HG03520 (cell line): ENCODE results near the gene CACNA1C.

Experiments used
- ATAC-seq: cut with Tn5 transposase; IDR thresholded peaks from one replicate; pipeline ENCODE4 v1.9.1; 2021; ENCODE audit warnings: mild to moderate bottlenecking, moderate library complexity; ENCODE audit not compliant: unreplicated experiment

CACNA1C gene

GRCh38 chr12:2034633-2035430 lies 18.0 kb upstream of the CACNA1C start:
- ATAC-seq = no peak

- ATAC-seq = no peak
These were observed 17.2 kb upstream of the CACNA1C start for GRCh38 chr12:2035431-2036055.

- ATAC-seq = no peak
These were observed 13.8 kb upstream of the CACNA1C start for GRCh38 chr12:2039034-2039433.

DNA sequence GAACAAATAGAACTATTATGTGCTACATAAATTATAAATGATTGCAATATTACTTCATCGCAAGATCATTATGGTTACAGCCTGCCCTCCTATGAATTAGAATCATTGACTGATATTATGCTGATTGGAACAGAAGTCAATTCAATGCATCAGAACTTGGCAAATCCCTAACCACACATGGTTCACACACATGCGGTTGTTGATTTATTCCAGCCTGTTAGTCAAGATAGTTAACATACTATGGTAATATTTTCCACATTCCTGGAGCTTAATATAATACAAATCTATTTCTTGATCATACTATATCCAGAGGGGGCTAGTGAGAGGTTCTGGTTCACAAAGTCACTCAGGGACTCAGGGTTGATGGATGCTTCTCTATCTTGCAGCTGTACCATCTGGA lies 9.7 kb upstream of the CACNA1C start:
- ATAC-seq = no peak

- no peak for ATAC-seq
These were observed 8.6 kb upstream of the CACNA1C start for GRCh38 chr12:2044165-2044564.

- no peak for ATAC-seq
These were observed 5.8 kb upstream of the CACNA1C start for GRCh38 chr12:2046957-2047356.

DNA sequence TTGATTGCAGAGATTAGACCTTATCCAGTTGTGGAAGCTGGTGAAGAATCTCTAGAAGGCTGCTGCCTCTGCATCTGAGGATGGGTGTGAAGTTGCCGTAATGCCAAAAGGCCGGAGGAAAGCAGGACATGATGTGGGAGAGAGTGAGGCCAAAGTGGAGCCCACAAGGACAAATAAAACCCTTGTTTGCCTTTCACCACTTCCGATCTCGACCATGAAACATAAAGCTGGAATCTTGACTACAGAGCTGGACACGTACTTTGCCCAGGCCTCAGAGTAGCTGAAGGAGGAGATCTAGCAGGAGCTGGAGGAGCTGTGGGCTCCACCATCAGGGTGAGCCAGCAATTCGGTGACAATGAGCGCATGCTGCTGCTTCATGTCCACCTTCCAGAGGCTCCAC lies 5.0 kb upstream of the CACNA1C start:
- ATAC-seq = no peak

DNA sequence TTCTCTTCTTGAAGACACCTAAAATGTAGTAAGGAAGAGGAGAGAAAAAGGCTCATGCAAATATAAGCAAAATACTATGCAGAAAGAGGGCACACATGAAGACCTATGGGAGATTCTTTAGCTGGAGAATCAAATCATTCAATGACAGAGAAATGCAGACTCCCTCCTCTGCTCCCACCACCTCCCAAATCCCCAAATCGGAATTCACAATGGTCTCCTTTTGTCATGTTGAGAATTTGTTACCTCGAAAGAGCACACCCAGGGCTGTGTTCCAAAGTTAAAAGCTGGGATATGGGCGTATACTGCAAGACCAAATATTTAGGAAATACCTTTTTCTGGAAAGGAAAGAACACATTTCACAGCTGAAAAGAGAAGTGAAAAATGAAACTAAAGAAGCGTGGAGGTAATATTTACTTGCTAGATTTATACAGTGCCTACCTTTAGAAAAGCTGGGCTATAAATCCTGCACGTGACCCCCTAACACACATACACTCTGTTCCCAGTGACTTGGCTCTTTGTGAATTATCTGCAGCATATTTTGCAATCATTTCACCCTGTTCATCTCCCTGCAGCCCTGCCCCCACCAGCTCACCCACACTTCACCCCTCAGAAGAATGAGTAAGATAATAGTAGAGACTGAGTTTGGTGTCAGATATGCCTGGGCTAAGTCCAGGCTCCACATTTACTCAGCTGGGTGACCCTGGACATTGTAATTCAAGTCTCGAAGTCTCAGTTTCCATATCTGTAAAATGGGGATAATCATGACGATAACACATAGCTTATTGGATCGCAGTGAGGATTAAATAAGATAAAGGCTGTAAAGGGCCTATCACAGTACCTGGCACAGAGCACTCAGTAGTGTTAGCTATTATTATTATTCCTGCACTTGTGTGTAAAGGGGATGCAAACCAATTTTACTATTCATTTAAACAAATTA lies 2.9 kb upstream of the CACNA1C start:
- no peak for ATAC-seq

GRCh38 chr12:2051700-2052621 lies 826 bp upstream of the CACNA1C start:
- no peak for ATAC-seq

- no peak for ATAC-seq
These were observed 904 bp downstream of the CACNA1C start for GRCh38 chr12:2053691-2054090.

DNA sequence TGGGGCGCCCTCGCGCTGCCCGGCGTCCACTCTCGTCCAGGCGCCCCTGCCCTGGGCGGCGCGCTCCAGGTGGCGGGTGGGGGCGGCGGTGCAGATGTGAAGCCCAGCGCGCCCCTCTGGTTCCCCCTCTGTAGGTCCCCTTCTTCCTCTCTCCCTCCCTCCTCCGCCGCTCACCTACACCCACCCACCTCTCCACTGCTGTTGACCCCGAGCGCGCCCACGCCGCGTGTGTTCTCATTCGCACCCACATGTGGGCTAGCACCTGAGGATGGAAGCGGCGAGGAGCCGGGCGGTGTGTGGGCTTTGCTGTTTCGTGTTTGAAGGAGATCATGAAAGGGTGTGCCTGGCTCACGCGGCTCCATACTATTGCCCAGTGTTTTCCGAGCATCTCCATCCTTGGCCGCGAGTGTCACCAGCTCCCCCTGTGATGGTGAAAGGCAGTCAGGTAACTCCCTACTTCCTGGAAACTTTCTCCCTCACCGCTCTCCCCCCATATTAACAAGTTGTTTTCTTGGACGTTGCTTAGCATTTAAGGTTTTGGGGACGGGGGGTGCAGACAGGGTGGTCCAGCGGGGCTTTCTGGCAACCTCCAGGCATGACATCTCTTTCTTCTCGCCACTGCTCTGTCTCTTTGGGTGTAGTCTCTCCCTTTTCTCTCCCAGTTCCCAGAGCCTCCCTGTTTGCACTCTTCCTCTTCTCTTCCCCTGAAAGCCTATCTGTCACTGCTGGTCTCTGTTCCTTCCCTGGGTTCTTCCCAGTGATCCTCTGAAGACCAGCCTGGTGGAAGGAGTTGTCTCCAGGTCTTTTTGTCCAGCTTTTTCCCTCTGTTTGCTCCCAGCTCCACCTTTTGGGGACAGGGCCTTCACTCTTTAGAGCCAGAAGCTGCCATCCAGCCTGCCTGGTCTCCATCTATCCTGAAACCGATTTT lies 1.6 kb downstream of the CACNA1C start:
- no peak for ATAC-seq

- no peak for ATAC-seq
These were observed 4.4 kb downstream of the CACNA1C start for GRCh38 chr12:2057041-2057794.

DNA sequence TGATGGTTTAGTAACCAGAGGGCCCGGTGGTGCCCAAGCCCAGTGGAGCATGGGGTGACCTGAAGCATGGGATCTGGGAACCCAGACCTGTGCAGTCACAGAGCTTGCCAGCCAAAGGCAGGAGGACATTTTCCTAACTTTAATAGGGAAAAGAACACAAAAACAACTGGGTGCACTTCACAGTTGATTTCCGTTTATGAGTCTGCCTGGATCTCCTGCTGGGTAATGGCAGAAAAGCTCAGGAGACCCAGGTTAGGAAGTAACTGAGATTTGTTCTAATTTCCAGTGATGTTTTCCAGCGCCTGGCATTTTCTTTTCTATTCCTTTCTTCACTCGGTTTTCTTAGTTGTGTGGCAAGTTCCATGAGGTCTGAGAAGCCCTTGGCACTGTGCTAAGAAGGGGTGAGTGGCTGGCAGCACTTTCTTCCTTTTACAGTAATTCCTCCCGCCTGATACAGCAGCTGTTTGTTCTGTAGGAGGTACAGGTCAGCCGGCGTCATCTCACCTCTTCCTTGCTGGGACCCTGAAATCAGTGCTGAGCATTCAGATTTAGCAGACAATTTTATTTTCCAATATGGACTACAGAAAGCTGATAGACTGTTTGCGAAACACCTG lies 5.1 kb downstream of the CACNA1C start:
- no peak for ATAC-seq

DNA sequence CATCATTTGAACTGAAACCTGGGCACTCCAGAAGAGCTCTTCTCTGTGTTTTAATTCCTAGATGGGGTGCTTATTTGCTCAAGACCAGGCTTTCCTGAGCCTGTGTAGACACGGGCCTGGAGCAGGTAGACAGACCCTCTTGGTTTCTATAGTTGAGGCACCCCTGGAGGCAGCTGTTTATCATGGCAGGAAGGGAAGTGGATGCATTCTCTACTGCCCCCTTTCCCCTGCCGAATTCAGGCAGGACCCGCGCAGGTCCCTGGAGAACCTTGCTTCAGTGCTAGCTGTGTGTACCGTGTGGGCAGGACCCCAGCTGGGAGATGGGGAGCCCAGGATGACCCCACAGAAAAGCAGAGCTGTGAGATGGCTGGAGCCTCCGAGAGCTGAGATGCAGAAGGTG lies 6.0 kb downstream of the CACNA1C start:
- no peak for ATAC-seq

DNA sequence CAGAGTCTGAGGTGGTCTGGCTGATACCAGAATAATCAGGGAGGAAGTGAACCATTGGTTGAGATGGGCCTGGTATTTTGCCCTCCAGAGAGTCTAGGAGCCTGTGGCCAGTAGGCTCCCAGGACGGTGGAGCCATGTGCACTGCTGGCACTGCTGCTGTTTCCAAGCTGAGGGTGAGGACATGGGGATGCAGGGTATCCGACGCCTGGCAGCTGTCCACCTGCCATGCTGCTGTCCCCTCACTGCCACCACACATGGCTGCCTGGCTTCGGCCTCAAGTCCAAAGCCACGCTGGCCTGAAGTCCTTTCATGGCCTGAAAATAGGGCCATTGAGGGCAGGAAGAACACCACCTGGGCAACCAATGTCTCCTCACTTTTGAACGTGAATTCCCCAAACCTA lies 8.6 kb downstream of the CACNA1C start:
- no peak for ATAC-seq

DNA sequence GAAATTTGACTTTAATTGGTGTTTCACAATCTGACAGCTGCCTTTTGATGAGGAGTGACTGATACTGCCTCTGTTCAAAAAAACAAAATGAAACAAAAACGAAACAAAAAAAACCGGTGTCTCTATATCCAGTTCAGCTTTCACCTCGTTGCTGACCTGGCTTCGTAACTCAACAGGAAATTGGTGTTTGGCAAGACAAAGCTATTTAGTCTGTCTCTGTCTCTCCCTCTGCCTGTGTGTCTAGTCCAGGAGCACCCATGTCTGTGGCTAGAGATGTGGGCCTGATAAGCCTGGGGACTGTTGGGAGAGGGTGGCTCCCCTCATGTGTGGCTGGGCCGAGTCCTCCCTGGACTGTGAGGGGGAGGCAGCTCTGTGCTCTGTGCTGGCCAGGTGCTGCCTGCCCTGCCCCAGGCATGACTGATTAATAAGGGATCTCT lies 11.3 kb downstream of the CACNA1C start:
- ATAC-seq = no peak

- ATAC-seq = no peak
These were observed 15.9 kb downstream of the CACNA1C start for GRCh38 chr12:2068653-2069052.

- no peak for ATAC-seq
These were observed 17.8 kb downstream of the CACNA1C start for GRCh38 chr12:2070440-2071045.
